Vagina (tissue), 2 donors: ENCODE measurements around the gene INTS11.

Experiments
- POLR2A ChIP-seq, 2 donors: fragments of 450-650 bp; IDR thresholded peaks; one replicate each; pipeline ENCODE4 v1.6.1; 2017; ENCODE audit warnings: antibody characterized with exemption in 2 of 2, mild to moderate bottlenecking in 2 of 2, moderate library complexity in 2 of 2
- POLR2AphosphoS5 ChIP-seq, 2 donors: sonication (generic); formaldehyde crosslinking; IDR thresholded peaks; one replicate each; pipeline ENCODE4 v1.9.0; 2017; ENCODE audit warnings: antibody characterized with exemption in 2 of 2, mild to moderate bottlenecking in 2 of 2, low read depth in 1 of 2; ENCODE audit not compliant: insufficient read depth in 1 of 2
- TF ChIP-seq, protein P1 (sequence below), 3 experiments: fragments of 450-650 bp in 2 of 3; fragments of 200-600 bp in 1 of 3; sonication (generic) in 1 of 3; IDR thresholded peaks; one replicate each; pipeline ENCODE4 v1.5.1; 2017 to 2019; ENCODE audit warnings: antibody characterized with exemption in 3 of 3, mild to moderate bottlenecking in 2 of 3, moderate library complexity in 2 of 3

DNA sequence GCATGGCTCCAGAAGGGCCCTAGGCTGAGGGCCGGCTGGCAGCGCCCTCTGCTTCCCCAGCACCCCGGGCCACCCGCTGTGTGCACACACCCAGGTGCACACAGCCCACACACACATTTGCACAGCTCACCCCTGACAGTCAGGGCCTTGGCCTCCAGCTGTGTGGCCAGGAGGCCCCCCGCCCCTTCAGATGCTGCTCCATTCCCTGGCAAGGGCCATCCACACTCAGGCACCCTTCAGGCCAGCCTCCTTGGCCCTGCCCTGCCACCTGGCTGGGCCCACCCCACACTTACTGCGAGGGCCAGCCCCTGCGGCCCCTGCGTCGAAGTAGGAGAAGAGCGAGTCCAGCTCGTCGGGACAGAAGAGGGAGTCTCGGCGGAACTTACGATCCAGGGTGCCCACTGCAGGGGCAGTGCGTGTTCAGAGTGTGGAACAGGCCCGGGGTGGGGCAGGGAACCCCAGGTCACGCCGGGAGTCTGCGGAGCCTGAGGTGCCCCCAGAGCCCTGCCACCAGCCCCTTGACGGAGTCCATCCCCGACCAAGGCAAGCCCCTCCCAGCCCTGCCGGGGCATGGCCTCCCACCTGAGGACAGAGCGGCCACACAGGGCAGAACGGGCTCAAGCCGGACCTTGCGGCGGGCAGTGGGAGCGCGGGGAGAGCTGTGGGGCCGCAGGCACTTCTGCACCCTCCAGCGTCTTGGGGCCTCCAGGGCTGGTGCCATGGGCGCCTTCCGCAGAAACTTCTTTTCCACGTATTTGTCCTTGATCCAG is 29.1 kb downstream of the INTS11 start:
- TF ChIP-seq POLR2A (IDR thresholded peaks at IDR 0.05) (no peak), POLR2AphosphoS5 (IDR thresholded peaks at IDR 0.05; ENCODE audit: insufficient read depth in 1 of 2, low read depth in 1 of 2) (no peak)
- TF ChIP-seq, protein P1, sequence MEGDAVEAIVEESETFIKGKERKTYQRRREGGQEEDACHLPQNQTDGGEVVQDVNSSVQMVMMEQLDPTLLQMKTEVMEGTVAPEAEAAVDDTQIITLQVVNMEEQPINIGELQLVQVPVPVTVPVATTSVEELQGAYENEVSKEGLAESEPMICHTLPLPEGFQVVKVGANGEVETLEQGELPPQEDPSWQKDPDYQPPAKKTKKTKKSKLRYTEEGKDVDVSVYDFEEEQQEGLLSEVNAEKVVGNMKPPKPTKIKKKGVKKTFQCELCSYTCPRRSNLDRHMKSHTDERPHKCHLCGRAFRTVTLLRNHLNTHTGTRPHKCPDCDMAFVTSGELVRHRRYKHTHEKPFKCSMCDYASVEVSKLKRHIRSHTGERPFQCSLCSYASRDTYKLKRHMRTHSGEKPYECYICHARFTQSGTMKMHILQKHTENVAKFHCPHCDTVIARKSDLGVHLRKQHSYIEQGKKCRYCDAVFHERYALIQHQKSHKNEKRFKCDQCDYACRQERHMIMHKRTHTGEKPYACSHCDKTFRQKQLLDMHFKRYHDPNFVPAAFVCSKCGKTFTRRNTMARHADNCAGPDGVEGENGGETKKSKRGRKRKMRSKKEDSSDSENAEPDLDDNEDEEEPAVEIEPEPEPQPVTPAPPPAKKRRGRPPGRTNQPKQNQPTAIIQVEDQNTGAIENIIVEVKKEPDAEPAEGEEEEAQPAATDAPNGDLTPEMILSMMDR (IDR thresholded peaks at IDR 0.05): no peak
